Loucy (cell line): ENCODE measurements around the gene ZMPSTE24.

Source experiments
- H2AFZ ChIP-seq: fragments of 200-600 bp; sonication (generic); 2 replicates; pipeline ENCODE4 v1.6.0; 2016; ENCODE audit warnings: antibody characterized with exemption, mild to moderate bottlenecking, low read length, moderate library complexity
- H3F3A ChIP-seq: fragments of 200-600 bp; 2 replicates; pipeline ENCODE4 v1.6.0; 2016; ENCODE audit warnings: antibody characterized with exemption, low read depth, mild to moderate bottlenecking
- H3K27me3 ChIP-seq: fragments of 200-600 bp; sonication (generic); 2 replicates; pipeline ENCODE4 v1.6.1; 2014; ENCODE audit warnings: low read length, mild to moderate bottlenecking; ENCODE audit not compliant: insufficient read depth, poor library complexity, severe bottlenecking
- H3K36me3 ChIP-seq: fragments of 200-600 bp; sonication (generic); 2 replicates; pipeline ENCODE4 v1.6.1; 2016; ENCODE audit warnings: low read length; ENCODE audit not compliant: insufficient read depth
- H3K4me1 ChIP-seq: fragments of 200-600 bp; sonication (generic); 2 replicates; pipeline ENCODE4 v1.5.1; 2014; ENCODE audit warnings: low read length, mild to moderate bottlenecking; ENCODE audit not compliant: insufficient read depth, poor library complexity, severe bottlenecking
- H3K4me2 ChIP-seq: fragments of 200-600 bp; sonication (generic); 2 replicates; pipeline ENCODE4 v1.6.0; 2014; ENCODE audit warnings: antibody characterized with exemption, low read length, low read depth, mild to moderate bottlenecking; ENCODE audit not compliant: poor library complexity, severe bottlenecking
- H3K4me3 ChIP-seq: fragments of 200-600 bp; sonication (generic); 2 replicates; pipeline ENCODE4 v1.5.1; 2014; ENCODE audit warnings: low read length, mild to moderate bottlenecking, mixed read lengths; ENCODE audit not compliant: poor library complexity, severe bottlenecking
- H3K79me2 ChIP-seq: fragments of 200-600 bp; sonication (generic); 2 replicates; pipeline ENCODE4 v1.6.1; 2014; ENCODE audit warnings: low read length; ENCODE audit not compliant: insufficient read depth
- H3K9ac ChIP-seq: fragments of 200-600 bp; sonication (generic); 2 replicates; pipeline ENCODE4 v1.6.0; 2014; ENCODE audit warnings: mild to moderate bottlenecking, low read depth, low read length, moderate library complexity; ENCODE audit not compliant: poor library complexity, severe bottlenecking
- H3K9me2 ChIP-seq: fragments of 200-600 bp; sonication (generic); replicated peaks from 2 replicates; pipeline ENCODE4 v1.6.1; 2016; ENCODE audit warnings: low read depth, low read length, mixed read lengths
- H3K9me3 ChIP-seq: fragments of 200-600 bp; sonication (generic); 2 replicates; pipeline ENCODE4 v1.6.1; 2014; ENCODE audit warnings: mild to moderate bottlenecking, antibody characterized with exemption, low read length, low read depth; ENCODE audit not compliant: insufficient read depth
- H4K20me1 ChIP-seq: fragments of 200-600 bp; sonication (generic); 2 replicates; pipeline ENCODE4 v1.6.0; 2014; ENCODE audit warnings: antibody characterized with exemption, low read length, mild to moderate bottlenecking; ENCODE audit not compliant: insufficient read depth, poor library complexity, severe bottlenecking
- EZH2phosphoT487 ChIP-seq: fragments of 200-600 bp; IDR thresholded peaks from 2 replicates; pipeline ENCODE4 v1.6.1; 2018; ENCODE audit warnings: antibody characterized with exemption, mild to moderate bottlenecking, moderate library complexity, borderline replicate concordance
- TF ChIP-seq, protein P1 (sequence below): fragments of 200-600 bp; sonication (generic); conservative IDR thresholded peaks from 2 replicates; pipeline ENCODE4 v1.5.1; 2014; ENCODE audit warnings: mild to moderate bottlenecking, antibody characterized with exemption, low read length

The ZMPSTE24 gene

DNA sequence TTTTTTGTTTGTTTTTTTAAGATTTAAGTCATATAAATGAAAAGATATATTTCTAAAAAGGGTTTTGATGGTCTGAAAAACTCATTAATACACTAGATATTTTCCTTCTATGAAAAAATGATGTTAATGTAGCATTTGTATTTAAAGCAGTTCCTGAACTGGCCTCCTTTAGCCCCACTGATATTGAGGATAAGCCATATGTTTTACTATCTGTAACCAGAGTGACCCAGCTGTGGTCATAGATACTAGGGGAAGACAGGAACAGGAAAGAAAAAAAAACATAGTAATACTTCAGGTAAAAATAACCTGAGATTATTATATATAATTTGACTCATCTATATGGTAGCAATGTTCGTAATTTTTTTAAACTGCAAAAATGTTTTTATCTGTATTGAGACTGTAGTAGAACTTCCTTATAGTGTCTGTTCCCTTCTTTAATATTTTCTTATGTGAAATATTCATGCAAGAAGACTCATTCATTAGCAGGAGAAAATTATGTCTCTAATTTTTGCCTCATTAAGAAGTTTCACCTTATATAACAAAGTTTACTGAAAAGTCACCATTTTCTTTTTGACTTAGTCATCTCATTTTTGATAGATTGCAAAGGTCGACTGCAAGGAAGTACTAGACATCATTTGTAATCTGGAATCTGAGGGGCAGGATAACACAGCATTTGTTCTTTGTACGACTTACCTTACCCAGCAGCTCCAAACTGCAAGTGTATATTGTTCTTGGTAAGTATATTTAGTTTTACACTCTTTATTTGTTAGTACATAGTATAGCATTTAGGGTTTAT is 35.9 kb upstream of the ZMPSTE24 start:
- H3K4me1 ChIP-seq, result no peaks in the 10 kb centered on the region
- TF ChIP-seq, protein P1, sequence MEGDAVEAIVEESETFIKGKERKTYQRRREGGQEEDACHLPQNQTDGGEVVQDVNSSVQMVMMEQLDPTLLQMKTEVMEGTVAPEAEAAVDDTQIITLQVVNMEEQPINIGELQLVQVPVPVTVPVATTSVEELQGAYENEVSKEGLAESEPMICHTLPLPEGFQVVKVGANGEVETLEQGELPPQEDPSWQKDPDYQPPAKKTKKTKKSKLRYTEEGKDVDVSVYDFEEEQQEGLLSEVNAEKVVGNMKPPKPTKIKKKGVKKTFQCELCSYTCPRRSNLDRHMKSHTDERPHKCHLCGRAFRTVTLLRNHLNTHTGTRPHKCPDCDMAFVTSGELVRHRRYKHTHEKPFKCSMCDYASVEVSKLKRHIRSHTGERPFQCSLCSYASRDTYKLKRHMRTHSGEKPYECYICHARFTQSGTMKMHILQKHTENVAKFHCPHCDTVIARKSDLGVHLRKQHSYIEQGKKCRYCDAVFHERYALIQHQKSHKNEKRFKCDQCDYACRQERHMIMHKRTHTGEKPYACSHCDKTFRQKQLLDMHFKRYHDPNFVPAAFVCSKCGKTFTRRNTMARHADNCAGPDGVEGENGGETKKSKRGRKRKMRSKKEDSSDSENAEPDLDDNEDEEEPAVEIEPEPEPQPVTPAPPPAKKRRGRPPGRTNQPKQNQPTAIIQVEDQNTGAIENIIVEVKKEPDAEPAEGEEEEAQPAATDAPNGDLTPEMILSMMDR, result no peak
- no peak for TF ChIP-seq EZH2phosphoT487
- H3K79me2 ChIP-seq, result no peaks in the 10 kb centered on the region

DNA sequence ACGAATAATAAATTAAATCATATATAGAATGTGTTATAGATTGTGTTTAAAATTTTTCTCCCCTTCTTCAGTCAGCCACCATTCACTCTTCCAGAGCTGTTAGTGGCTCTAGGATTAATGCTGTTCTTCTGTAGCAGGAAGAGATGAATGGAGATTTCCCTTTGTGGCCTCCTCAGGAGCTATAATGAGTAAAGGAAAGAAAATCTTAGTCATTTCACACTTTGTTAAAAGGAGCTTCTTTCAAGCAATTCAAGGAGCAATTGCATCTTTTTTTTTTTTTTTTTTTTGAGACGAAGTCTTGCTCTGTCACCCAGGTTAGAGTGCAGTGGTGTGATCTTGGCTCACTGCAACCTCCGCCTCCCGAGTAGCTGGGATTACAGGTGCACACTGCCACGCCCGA is 34.0 kb upstream of the ZMPSTE24 start:
- H3K79me2 ChIP-seq, result no peaks in the 10 kb centered on the region
- peaks cover 3% of the 10 kb centered on the region for H4K20me1 ChIP-seq
- H3F3A ChIP-seq, result no peaks in the 10 kb centered on the region
- H3K9me3 ChIP-seq, result no peaks in the 10 kb centered on the region
- no peaks in the 10 kb centered on the region for H3K4me1 ChIP-seq
- no peaks in the 10 kb centered on the region for H3K9me2 ChIP-seq
- H3K9ac ChIP-seq, result no peak overlapping the region
- H3K27me3 ChIP-seq, result no peaks in the 10 kb centered on the region
- TF ChIP-seq EZH2phosphoT487, result no peak
- TF ChIP-seq, protein P1, result no peak
- H2AFZ ChIP-seq, result no peak overlapping the region
- no peak overlapping the region for H3K4me2 ChIP-seq
- no peak overlapping the region for H3K4me3 ChIP-seq
- H3K36me3 ChIP-seq, result peaks cover 67% of the 10 kb centered on the region; the same call in 1 of the 2 replicates

More for the DNA sequence above, 35.9 kb upstream of the ZMPSTE24 start:
- H3K36me3 ChIP-seq, result peaks cover 68% of the 10 kb centered on the region; the same call in 1 of the 2 replicates
- H3K4me3 ChIP-seq, result no peak overlapping the region
- H3F3A ChIP-seq, result no peaks in the 10 kb centered on the region
- H3K9ac ChIP-seq, result no peak overlapping the region
- no peak overlapping the region for H3K4me2 ChIP-seq
- H2AFZ ChIP-seq, result no peak overlapping the region
- H4K20me1 ChIP-seq, result peaks cover 3% of the 10 kb centered on the region
- H3K9me2 ChIP-seq, result no peaks in the 10 kb centered on the region
- H3K9me3 ChIP-seq, result no peaks in the 10 kb centered on the region
- no peaks in the 10 kb centered on the region for H3K27me3 ChIP-seq

DNA sequence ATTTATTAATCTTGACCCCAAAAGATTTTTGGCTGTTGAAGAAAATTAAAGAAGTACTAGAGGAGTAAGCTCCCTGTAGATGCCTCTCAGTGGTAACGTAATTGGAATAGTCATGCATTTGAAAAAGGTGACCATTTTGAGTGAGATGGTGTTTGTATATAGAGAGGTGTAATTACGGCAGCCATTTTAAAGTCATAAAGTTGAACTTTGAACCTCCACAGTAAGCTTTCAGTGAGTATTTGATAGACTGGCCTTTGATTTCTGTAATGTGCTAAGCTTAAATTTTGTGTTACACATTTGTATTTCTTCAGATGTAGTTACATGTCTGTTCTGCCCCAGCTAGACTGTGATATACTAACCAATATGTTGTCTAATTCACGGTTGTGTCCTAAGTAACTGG is 31.8 kb upstream of the ZMPSTE24 start:
- no peaks in the 10 kb centered on the region for H4K20me1 ChIP-seq
- TF ChIP-seq, protein P1, result no peak
- TF ChIP-seq EZH2phosphoT487, result no peak
- no peaks in the 10 kb centered on the region for H3K27me3 ChIP-seq
- no peaks in the 10 kb centered on the region for H3F3A ChIP-seq
- peaks cover 65% of the 10 kb centered on the region; the same call in 1 of the 2 replicates for H3K36me3 ChIP-seq
- H2AFZ ChIP-seq, result no peak overlapping the region
- H3K9ac ChIP-seq, result no peak overlapping the region
- no peaks in the 10 kb centered on the region for H3K9me2 ChIP-seq
- H3K4me2 ChIP-seq, result no peak overlapping the region
- H3K79me2 ChIP-seq, result no peaks in the 10 kb centered on the region
- H3K4me3 ChIP-seq, result no peak overlapping the region
- H3K9me3 ChIP-seq, result no peaks in the 10 kb centered on the region
- H3K4me1 ChIP-seq, result no peaks in the 10 kb centered on the region
